GM18502 (cell line): ENCODE results near the gene FNTB.
"Not testable (repeated sequence)": the region's sequence is repeated elsewhere in the genome, so short reads cannot be mapped to it uniquely, and the experiment has no call there.

ENCODE experiments used
- ATAC-seq: cut with Tn5 transposase; IDR thresholded peaks from one replicate; pipeline ENCODE4 v1.9.1; 2021; ENCODE audit warnings: mild to moderate bottlenecking; ENCODE audit not compliant: unreplicated experiment, poor library complexity

FNTB gene

GRCh38 chr14:65075628-65076325 is 89.1 kb downstream of the FNTB start:
- ATAC-seq, result no peak

GRCh38 chr14:65077318-65077717 is 90.6 kb downstream of the FNTB start:
- ATAC-seq, result no peak

GRCh38 chr14:65079201-65079600 is 92.5 kb downstream of the FNTB start:
- ATAC-seq, result no peak

- ATAC-seq, result no peak
Measured at GRCh38 chr14:65079768-65080167, 93.1 kb downstream of the FNTB start.

GRCh38 chr14:65080960-65081747 is 94.5 kb downstream of the FNTB start:
- ATAC-seq, result no peak

GRCh38 chr14:65082930-65083329 is 96.2 kb downstream of the FNTB start:
- no peak for ATAC-seq

GRCh38 chr14:65084554-65085505 is 98.1 kb downstream of the FNTB start:
- no peak for ATAC-seq

GRCh38 chr14:65086686-65087085 is 100.0 kb downstream of the FNTB start:
- ATAC-seq, result not testable (repeated sequence)

- ATAC-seq, result not testable (repeated sequence)
Measured at GRCh38 chr14:65087835-65088234, 101.1 kb downstream of the FNTB start.

GRCh38 chr14:65092349-65092748 is 105.7 kb downstream of the FNTB start:
- ATAC-seq, result no peak

GRCh38 chr14:65095633-65096205 is 109.0 kb downstream of the FNTB start:
- ATAC-seq, result no peak

GRCh38 chr14:65096323-65097089 is 109.8 kb downstream of the FNTB start:
- ATAC-seq, result no peak

GRCh38 chr14:65098586-65098985 is 111.9 kb downstream of the FNTB start:
- no peak for ATAC-seq

- no peak for ATAC-seq
Measured at GRCh38 chr14:65100922-65101541, 114.3 kb downstream of the FNTB start.

GRCh38 chr14:65101631-65102440 is 115.1 kb downstream of the FNTB start:
- ATAC-seq, result no peak

GRCh38 chr14:65102441-65103149 is 115.9 kb downstream of the FNTB start, which contains the start of gene MAX:
Gene MAX, minus strand, starts transcription at chr14:65102517. Its CDS starts 178 bp downstream, at chr14:65102339.
- peak; percentile 83 for ATAC-seq

GRCh38 chr14:65103150-65103760 is 116.6 kb downstream of the FNTB start:
- no peak for ATAC-seq
